GM12891 (cell line): ENCODE measurements around the gene AKAP5.

Source experiments
- POLR2A ChIP-seq: IDR thresholded peaks from 2 replicates; pipeline ENCODE4 v1.6.1; 2011; ENCODE audit warnings: low read depth, low read length, control low read depth
- POLR2AphosphoS5 ChIP-seq: IDR thresholded peaks from 2 replicates; pipeline ENCODE4 v1.6.1; 2011; ENCODE audit warnings: low read depth, low read length, control low read depth
- TAF1 ChIP-seq: IDR thresholded peaks from 2 replicates; pipeline ENCODE4 v1.6.1; 2011; ENCODE audit warnings: low read depth, low read length, control low read depth

GRCh38 chr14:64496764-64497163, 31.5 kb downstream of the AKAP5 start:
- TF ChIP-seq POLR2A (no peak), POLR2AphosphoS5 (no peak), TAF1 (no peak)
